ENCODE data around the gene ADSS1.

GRCh38 chr14:104717137-104717536, 6.9 kb upstream of the ADSS1 start:
- TF ChIP-seq REST (IDR thresholded peaks at IDR 0.05), result no peak
- no peak for TF ChIP-seq CTCF (IDR thresholded peaks at IDR 0.05; ENCODE audit: low read depth, low read length, missing input control)
- TF ChIP-seq FOXA1 (IDR thresholded peaks at IDR 0.05), result no peak
- no peak for TF ChIP-seq NR2F2 (IDR thresholded peaks at IDR 0.05)
- TF ChIP-seq RAD21 (IDR thresholded peaks at IDR 0.05), result no peak
- no peak for TF ChIP-seq EGR1 (IDR thresholded peaks at IDR 0.05; ENCODE audit: low read depth in 2 of 2)
- no peak for TF ChIP-seq JUND (IDR thresholded peaks at IDR 0.05)
- no peak for TF ChIP-seq HNF4A (conservative IDR thresholded peaks at IDR 0.05)
